Subcutaneous adipose tissue (tissue), 4 donors: ENCODE data around the gene ARAP3. TPM values are rescaled to one million over a fixed set of nuclear protein-coding genes. Genes with fewer than 3 reads are reported as not detected.

Experiments used
- total RNA-seq, 4 donors: library from RNA; depleted of rRNA; stranded (reverse); fragments of >200 nt; gene quantifications; one replicate each; pipeline ENCODE4 v1.1.0, GENCODE V29; 2016
- TF ChIP-seq, protein P1 (sequence below): fragments of 450-650 bp; IDR thresholded peaks from one replicate; pipeline ENCODE4 v1.5.1; 2016; ENCODE audit warnings: low read depth, mild to moderate bottlenecking, control low read depth, antibody characterized with exemption, moderate library complexity

ARAP3 gene
- total RNA-seq, 4 donors from 2014 or later: 3.7 to 17.3 (median 5.1) TPM

DNA sequence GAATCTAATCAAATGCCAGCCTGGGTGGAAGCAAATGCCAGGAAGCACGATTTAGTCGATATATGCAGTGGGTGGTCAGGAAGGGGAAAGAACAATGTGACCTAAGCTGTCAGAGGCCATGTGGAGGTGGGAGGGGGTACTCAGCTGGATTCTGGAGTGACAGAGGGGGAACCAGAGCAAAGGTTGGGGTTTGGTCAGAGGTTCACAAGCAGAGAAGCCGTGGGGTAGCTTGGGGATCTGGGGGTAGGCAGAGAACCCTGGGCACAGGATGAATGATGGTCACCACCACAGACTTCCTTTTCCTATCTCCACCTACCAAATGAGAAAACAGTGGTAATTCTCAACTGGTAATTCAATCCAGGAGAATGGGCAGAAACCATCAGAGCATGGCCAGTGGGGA lies 24.1 kb upstream of the ARAP3 start:
- TF ChIP-seq, protein P1, sequence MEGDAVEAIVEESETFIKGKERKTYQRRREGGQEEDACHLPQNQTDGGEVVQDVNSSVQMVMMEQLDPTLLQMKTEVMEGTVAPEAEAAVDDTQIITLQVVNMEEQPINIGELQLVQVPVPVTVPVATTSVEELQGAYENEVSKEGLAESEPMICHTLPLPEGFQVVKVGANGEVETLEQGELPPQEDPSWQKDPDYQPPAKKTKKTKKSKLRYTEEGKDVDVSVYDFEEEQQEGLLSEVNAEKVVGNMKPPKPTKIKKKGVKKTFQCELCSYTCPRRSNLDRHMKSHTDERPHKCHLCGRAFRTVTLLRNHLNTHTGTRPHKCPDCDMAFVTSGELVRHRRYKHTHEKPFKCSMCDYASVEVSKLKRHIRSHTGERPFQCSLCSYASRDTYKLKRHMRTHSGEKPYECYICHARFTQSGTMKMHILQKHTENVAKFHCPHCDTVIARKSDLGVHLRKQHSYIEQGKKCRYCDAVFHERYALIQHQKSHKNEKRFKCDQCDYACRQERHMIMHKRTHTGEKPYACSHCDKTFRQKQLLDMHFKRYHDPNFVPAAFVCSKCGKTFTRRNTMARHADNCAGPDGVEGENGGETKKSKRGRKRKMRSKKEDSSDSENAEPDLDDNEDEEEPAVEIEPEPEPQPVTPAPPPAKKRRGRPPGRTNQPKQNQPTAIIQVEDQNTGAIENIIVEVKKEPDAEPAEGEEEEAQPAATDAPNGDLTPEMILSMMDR: no peak

DNA sequence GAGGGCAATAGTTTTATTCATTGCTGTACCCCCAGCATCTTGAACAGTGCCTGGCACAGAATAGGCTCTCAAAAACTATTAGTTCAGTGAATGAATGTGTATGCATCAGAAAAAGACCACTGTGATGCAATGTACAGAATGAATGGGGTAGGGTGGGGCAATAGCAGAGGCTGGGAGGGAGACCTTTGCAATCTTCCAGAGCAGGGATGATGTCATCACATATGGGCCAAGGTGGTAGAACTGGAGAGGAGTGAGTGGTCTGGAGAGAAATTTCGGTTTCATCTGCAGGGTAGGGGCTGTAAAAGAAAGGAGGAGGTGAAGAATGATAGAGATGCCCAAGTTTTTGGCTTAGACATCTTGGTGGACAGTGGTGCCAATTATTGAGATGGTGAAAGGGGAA lies 23.4 kb upstream of the ARAP3 start:
- TF ChIP-seq, protein P1: no peak

DNA sequence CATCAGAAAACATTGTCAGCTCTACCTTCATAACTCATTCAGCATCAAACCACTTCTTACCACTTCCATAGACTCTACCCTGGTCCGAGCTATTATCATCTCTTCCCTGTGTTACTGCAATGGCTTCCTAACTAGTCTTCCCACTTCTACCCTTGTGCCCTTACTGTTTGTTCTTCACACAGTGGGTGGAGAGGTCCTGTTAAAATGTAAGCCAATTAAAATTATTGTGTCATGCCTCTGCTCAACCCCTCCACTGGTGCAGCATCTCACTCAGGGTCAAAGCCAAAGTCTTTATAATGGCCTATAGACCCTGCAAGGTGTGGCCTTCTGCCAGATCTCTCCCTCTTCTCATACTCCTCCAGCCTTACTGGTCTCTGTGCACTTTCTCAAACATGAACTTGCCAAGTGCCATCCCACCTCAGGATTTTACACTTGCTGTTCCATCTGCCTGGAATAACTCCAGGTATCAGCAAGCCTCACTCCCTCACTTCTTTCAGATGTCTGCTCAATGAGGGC lies 22.8 kb upstream of the ARAP3 start:
- TF ChIP-seq, protein P1: no peak

DNA sequence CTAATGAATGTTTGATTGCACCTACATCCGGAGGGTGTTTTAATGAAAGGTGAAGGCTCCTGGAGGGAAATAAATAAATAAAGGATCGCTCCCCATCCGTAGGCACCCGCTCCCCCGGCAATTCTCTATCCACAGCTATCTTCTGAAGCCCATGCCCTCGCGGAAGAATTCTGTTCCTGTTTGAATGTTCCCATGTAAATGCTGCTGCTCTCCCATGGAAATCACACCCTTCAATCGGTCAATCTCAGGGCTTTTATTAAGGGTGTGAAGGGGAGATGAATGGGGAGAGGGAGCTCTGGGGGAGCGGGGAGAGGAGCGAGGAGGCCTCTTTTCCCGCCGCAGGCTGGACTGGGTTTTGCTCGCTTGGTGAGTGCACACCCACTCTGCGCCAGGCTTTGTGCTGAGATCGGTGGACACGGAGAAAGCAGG lies 21.1 kb upstream of the ARAP3 start:
- TF ChIP-seq, protein P1: no peak

DNA sequence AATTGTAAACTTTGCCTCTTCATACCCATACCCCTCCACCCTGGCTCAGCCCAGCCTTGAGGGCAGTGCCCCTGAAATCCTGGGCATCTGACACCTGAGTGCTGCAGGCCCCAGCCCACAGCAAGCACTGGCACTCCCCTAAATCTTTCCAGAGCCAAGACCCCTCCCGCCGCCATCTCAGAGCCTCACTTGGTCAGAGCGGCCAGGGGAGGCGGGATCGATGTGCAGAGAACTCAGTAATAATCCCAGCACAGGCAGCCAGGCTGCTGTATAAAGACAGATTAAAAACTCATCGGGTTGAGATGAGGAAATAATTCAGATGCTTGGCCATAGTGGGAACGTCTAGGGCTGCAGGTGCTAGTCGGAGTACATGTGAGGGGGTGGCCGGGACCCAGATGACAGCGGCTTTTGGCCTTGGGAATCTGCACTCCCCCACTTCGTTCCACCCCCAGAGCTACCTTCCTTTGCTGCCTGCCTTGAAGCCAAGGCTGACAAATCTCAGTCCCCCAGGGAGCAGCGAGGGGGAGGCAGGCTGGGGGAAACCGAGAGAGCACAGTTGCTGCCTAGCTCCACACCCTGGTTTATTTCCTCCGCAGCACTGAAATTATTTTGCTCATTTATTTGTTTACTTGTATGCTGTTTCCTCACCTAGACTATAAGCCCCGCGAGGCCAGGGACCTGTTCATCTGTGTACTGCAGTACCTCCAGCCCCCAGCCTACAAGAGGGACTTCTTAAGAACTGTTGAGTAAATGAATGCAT lies 19.5 kb upstream of the ARAP3 start:
- TF ChIP-seq, protein P1: no peak

DNA sequence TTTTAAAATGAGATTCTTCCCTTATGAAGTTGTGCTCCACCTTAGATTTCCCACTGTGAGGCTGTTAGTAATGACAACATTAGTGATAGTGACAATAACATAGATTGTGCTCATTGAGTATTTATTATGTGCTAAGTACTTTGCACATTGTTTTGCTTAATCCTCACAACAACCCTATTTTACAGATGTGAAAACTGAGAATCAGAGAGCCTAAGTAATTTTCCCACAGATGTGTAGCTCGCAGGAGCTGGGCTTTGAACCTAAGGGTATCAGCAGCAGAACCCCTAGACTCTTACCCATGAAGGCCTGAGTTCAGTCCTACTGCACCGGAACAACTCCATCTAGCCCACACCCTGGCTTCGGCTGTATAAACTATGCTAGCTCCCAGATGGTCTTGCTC lies 15.6 kb upstream of the ARAP3 start:
- TF ChIP-seq, protein P1: no peak

DNA sequence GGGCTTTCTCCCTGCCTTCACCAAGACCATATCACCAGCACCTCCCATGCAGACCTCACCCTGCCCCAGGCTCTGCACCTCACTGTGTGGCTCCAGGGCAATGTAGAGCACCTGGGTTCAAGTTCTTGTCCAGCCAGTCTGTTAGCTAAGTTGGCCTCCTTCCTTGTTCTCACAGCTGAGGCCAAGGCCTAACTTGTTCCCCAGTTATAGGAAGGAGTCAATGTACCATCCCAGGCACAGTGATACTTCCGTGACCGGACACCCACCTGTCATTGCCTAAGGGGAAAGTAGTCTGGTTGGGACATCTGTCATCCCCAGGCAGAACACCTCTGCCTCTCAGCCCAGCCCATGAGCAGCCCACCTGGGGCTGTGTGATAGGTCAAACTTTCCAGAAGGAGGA lies 14.4 kb upstream of the ARAP3 start:
- TF ChIP-seq, protein P1: no peak
